ENCODE data around the gene C1orf116. TPM values are rescaled to one million over a fixed set of nuclear protein-coding genes. Genes with fewer than 3 reads are reported as not detected.

C1orf116 gene
- total RNA-seq, 2 experiments from 2014 or later, result not detected

DNA sequence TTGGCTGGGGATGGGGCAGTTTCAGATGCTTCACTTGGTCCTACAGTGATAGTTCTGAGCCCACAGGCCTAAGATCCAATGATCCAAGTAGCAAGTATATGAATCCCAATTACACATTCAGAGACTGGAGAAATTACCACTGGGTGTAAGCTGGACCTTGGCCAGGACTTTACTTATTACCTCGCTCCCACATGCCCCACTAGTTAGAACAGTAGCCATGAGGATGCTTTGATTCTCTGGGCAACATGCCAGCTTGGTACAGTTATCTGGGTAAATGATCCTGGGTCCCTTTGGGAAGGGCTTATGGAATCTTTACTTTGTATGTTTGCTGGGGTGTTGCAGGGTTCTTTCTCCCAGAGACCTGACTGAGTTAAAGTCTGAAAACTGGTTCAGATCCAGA, 57.2 kb downstream of the C1orf116 start:
- Mint-ChIP-seq H3K36me3 (ENCODE audit: low read depth) (no peaks in the 10 kb centered on the region), H3K27ac (no peak overlapping the region), H3K4me1 (ENCODE audit: low read depth) (no peaks in the 10 kb centered on the region), H3K9me3 (ENCODE audit: insufficient read depth) (no peaks in the 10 kb centered on the region), H3K4me3 (no peak overlapping the region), H3K27me3 (ENCODE audit: low read depth) (peaks cover 36% of the 10 kb centered on the region)
- POLR2A ChIA-PET, result no interaction called here
- CTCF ChIA-PET, result interaction anchor here (1.3 to 11.7 kb wide), 4 partner anchors 8 to 166 kb away, joined by 3 to 281 read pairs (median 4); no protein-coding TSS in a partner anchor
- DNase-seq (no peak), ATAC-seq (no peak)

DNA sequence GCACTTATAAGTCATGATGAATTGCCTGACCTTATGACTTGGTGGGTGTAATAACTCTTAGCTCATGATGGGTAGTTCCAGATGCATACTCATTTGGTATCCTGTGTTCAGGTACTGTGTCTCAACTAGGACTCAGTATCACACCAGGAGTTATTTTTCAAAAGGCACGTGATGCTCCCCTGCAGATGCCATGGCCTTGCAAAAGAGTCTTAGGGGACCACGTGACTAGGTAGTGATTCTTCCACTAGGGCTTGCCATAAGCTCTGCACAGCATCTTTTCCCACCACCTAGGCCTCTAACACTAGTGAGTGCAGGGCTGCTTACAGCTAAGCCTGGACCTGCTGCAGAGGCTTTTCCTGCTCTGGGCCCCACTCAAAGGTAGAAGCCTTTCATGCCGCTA, 58.4 kb downstream of the C1orf116 start:
- no peaks in the 10 kb centered on the region for H3K4me1 Mint-ChIP-seq (ENCODE audit: low read depth)
- DNase-seq, result no peak
- ATAC-seq, result no peak
- no peaks in the 10 kb centered on the region for H3K9me3 Mint-ChIP-seq (ENCODE audit: insufficient read depth)
- no peak overlapping the region for H3K27ac Mint-ChIP-seq
- ChIA-PET POLR2A (no interaction called here), CTCF (interaction anchor here (0.8 to 7.8 kb wide), 8 partner anchors 7 to 238 kb away, joined by 3 to 71 read pairs (median 4); no protein-coding TSS in a partner anchor)
- no peaks in the 10 kb centered on the region for H3K36me3 Mint-ChIP-seq (ENCODE audit: low read depth)
- no peak overlapping the region for H3K4me3 Mint-ChIP-seq
- H3K27me3 Mint-ChIP-seq (ENCODE audit: low read depth), result peaks cover 45% of the 10 kb centered on the region

GRCh38 chr1:206972728-206973127, 59.8 kb downstream of the C1orf116 start:
- H3K4me1 Mint-ChIP-seq (ENCODE audit: low read depth), result peaks cover 10% of the 10 kb centered on the region
- no peak overlapping the region for H3K4me3 Mint-ChIP-seq
- POLR2A ChIA-PET, result no interaction called here
- DNase-seq (no peak), ATAC-seq (no peak)
- CTCF ChIA-PET, result interaction anchor here (0.7 to 7.8 kb wide), 15 partner anchors 9 to 283 kb away, joined by 3 to 71 read pairs (median 3); no protein-coding TSS in a partner anchor
- H3K27ac Mint-ChIP-seq, result no peak overlapping the region
- no peaks in the 10 kb centered on the region for H3K9me3 Mint-ChIP-seq (ENCODE audit: insufficient read depth)
- no peaks in the 10 kb centered on the region for H3K36me3 Mint-ChIP-seq (ENCODE audit: low read depth)
- peaks cover 43% of the 10 kb centered on the region for H3K27me3 Mint-ChIP-seq (ENCODE audit: low read depth)

DNA sequence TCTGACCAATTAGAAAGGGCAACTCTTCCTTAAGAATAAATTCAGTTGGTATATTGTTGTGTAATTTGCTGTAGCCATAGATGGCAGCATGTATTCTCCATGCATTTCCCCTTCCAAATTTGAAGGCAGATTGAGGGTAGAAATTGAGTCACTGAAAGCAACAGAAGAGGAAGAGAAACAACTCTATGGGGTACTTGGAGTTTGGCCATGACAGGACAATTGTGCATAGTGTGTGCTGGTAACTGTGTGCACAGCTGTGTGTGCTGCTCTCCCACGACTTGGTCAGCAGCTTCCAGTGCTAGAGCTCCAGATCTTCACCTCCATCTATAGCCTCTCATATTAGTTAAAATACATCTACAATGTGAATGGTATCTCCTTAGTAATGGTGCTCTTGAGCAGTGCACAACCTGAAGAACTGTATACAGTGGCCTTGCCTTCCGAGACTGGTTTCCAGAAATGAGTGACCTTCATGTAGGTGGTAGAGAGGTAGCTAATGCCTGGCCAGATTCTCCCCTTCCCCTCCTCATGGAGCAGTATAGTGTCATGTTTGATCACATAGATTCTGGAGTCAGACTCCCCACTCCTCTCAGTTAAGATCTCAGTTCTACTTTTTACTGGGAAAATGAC, 61.4 kb downstream of the C1orf116 start:
- POLR2A ChIA-PET, result no interaction called here
- H3K36me3 Mint-ChIP-seq (ENCODE audit: low read depth), result no peaks in the 10 kb centered on the region
- H3K27ac Mint-ChIP-seq, result no peak overlapping the region

GRCh38 chr1:206970446-206970845, 62.1 kb downstream of the C1orf116 start, which contains the start of gene FCAMR:
TSS of gene FCAMR (minus strand) at chr1:206970460. CDS start at chr1:206970125, 335 bp downstream.
- no peaks in the 10 kb centered on the region for H3K36me3 Mint-ChIP-seq (ENCODE audit: low read depth)
- no peak for DNase-seq
- CTCF ChIA-PET, result interaction anchor here (1.0 to 7.8 kb wide), 6 partner anchors 8 to 312 kb away, joined by 3 to 71 read pairs (median 4); no protein-coding TSS in a partner anchor
- POLR2A ChIA-PET, result interaction anchor here (0.5 kb wide), 1 partner anchor 45 kb away, joined by 3 read pairs; no protein-coding TSS in a partner anchor
- ATAC-seq, result no peak
- no peaks in the 10 kb centered on the region for H3K9me3 Mint-ChIP-seq (ENCODE audit: insufficient read depth)
- no peak within 1 kb of the TSS for H3K4me3 Mint-ChIP-seq
- H3K4me1 Mint-ChIP-seq (ENCODE audit: low read depth), result peaks cover 30% of the 10 kb centered on the region
- peaks cover 32% of the 10 kb centered on the region for H3K27me3 Mint-ChIP-seq (ENCODE audit: low read depth)
- no peak within 1 kb of the TSS for H3K27ac Mint-ChIP-seq

More for the DNA sequence above, 61.4 kb downstream of the C1orf116 start:
- no peak for DNase-seq
- Mint-ChIP-seq H3K4me1 (ENCODE audit: low read depth) (peaks cover 24% of the 10 kb centered on the region), H3K9me3 (ENCODE audit: insufficient read depth) (no peaks in the 10 kb centered on the region), H3K4me3 (no peak overlapping the region), H3K27me3 (ENCODE audit: low read depth) (peaks cover 32% of the 10 kb centered on the region)
- CTCF ChIA-PET, result interaction anchor here (0.7 to 7.8 kb wide), 7 partner anchors 10 to 201 kb away, joined by 3 to 71 read pairs (median 6); no protein-coding TSS in a partner anchor
- no peak for ATAC-seq

DNA sequence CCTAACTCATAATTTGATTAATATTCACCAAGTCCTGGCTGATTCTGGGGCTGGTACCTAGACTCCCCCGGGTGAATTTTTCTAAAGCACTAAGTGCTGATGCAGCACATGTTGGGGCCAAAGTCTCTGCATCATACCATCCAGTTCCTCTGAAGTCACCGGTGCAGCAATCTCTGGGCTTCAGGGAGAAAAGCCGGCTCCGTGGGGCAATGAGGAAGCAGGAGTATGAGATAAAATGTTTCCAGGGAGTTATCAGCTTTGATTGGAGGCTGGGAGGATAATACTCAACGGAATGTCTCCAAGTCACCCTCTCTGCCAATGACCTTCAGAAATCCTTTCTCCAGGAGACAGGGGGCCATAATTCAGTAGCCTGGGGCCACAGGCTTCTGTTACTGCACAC, 63.5 kb downstream of the C1orf116 start:
- Mint-ChIP-seq H3K4me3 (no peak overlapping the region), H3K36me3 (ENCODE audit: low read depth) (no peaks in the 10 kb centered on the region), H3K27me3 (ENCODE audit: low read depth) (peaks cover 32% of the 10 kb centered on the region), H3K27ac (no peak overlapping the region), H3K4me1 (ENCODE audit: low read depth) (peaks cover 32% of the 10 kb centered on the region), H3K9me3 (ENCODE audit: insufficient read depth) (no peaks in the 10 kb centered on the region)
- POLR2A ChIA-PET, result no interaction called here
- CTCF ChIA-PET, result interaction anchor here (1.0 to 7.8 kb wide), 4 partner anchors 10 to 57 kb away, joined by 3 to 71 read pairs (median 4); no protein-coding TSS in a partner anchor
- DNase-seq (no peak), ATAC-seq (no peak)

Other genes with a start within 250 kb of the C1orf116 start
- not detected for gene IL20, start 167.1 kb downstream of the C1orf116 start, total RNA-seq
- not detected for gene IL24, start 135.3 kb downstream of the C1orf116 start, total RNA-seq
- 10 to 100 TPM; 51.5 to 56.8 TPM for gene FCMR, start 110.8 kb downstream of the C1orf116 start, total RNA-seq
- gene PIGR, start 86.3 kb downstream of the C1orf116 start, total RNA-seq, result not detected
- gene FCAMR, start 62.3 kb downstream of the C1orf116 start, total RNA-seq, result not detected
- 1 to 10 TPM; 7.7 to 8.7 TPM for gene YOD1, start 18.5 kb upstream of the C1orf116 start, total RNA-seq
- gene PFKFB2, start 20.5 kb upstream of the C1orf116 start, total RNA-seq, result 1 to 10 TPM; 5.0 to 6.6 TPM
- gene C4BPB, start 56.1 kb upstream of the C1orf116 start, total RNA-seq, result 1 to 10 TPM; 1.7 to 3.2 TPM
- gene C4BPA, start 71.5 kb upstream of the C1orf116 start, total RNA-seq, result not detected